Measurements from ENCODE around the gene NRXN3.

Gene NRXN3

GRCh38 chr14:79279645-79280597, 1109.7 kb downstream of the NRXN3 start:
- peak; percentile 42 for DNase-seq (ENCODE audit: low read depth, low spot score)

- DNase-seq (ENCODE audit: low read depth, low spot score), result peak; percentile 26
Measured at GRCh38 chr14:79281244-79282152, 1111.3 kb downstream of the NRXN3 start.

- no peak for DNase-seq (ENCODE audit: low read depth, low spot score)
Measured at GRCh38 chr14:79284621-79285020, 1114.4 kb downstream of the NRXN3 start.

DNA sequence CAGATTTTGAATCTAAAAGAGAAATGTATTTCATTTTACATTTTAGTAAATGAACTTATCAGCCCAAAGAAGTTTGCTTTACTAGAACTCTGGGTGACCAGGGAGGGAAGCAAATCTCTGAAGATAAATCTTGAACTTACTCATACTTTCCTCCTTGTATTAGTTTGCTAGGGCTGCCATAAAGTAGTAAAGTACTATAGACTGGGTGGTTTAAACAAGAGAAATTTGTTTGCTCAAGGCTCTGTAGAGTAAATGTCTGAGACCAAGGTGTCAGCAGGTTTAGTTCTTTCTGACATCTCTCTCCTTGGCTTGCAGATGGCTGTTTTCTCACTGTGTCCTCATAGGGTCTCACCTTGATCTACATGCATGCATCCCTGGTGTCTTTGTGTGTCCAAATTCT, 1115.1 kb downstream of the NRXN3 start:
- no peak for DNase-seq (ENCODE audit: low read depth, low spot score)

- no peak for DNase-seq (ENCODE audit: low read depth, low spot score)
Measured at GRCh38 chr14:79287976-79288375, 1117.8 kb downstream of the NRXN3 start.

DNA sequence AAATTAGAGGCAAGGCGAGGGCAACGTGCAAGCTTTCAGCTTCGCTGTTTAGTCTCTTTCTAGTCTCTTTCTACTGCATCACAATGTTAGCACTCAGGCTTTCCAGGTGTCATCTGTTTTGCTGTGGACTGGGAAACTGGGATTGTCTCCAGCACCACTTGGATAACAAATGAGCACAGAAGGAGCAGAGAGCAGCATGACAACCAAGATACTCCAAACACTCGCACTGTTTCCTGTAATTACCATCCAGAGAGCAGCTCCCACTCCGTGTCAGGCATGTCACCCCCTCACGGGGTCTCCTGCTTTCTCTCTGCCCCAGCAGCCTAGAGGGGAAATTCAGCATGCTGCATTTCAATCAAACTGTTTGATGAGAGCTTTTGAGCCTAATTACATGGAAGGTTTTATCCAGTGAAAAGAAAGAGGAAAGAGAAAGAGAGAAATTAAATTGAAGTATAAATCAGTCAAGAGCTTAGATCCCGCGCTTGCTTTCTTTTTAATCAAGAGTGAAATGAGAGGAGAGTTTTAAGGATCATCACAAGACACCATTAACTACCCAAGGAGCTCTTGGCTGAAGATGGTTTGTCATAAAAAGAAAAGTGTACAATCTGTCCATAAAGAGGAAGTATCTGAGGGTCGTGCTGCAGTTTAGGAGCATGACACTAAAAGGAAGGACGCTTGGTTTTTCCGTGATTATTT, 1123.5 kb downstream of the NRXN3 start:
- DNase-seq (ENCODE audit: low read depth, low spot score), result peak; percentile 37

DNA sequence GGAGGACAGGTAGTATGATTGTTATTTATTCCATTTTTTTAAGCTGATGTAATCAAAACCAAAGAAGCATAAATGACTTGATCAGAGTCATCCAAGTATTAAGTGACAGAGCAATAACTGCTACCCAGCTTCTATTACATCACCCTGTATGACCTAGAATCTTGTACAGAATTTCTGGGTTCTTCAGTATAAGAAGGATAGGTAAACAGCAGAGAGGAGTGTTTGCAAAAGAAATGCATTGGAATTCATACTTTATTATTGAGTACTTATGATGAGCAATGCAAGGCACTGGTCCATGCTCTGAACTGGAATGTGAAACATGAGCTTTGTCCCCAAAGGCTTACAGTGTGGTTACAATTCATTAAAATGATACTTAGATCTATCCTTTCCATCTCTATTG, 1124.3 kb downstream of the NRXN3 start:
- peak; percentile 41 for DNase-seq (ENCODE audit: low read depth, low spot score)

DNA sequence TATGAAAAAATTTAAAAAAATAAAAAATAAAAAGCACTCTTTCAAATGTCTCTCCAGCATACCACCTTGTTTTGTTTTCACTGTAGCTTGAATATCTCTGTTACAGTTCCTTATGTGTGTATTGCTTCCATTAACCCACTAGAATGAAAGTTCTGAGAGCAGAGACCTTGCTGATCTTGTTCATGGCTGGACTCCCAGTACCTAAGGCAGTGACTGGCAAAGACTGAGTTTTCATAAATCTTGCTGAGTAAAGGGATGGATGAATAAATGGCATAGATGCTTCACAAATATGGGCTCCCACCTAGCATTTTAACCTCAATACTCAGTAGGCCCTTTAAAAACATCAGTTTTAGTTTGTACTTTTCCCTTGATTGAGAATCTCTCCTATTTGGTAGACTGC, 1125.2 kb downstream of the NRXN3 start:
- no peak for DNase-seq (ENCODE audit: low read depth, low spot score)

- no peak for DNase-seq (ENCODE audit: low read depth, low spot score)
Measured at GRCh38 chr14:79298373-79298772, 1128.2 kb downstream of the NRXN3 start.

DNA sequence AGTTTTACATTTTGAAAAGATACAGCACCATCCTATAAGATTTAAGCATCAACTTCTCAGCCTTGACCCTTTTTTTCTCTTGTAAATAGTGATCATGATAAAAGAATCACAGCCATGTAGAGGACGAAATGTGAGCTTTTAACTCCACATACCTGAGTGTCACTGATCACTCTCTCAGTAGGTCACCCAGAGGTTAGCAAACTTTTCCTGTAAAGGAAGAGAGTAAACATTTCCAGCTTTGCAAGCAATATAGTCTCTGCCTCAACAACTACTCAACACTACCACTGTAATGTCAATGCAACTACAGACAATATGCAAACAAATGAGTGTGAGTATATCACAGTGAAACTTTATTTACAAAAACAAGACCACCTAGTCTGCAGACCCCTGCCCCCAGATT, 1129.0 kb downstream of the NRXN3 start:
- DNase-seq (ENCODE audit: low read depth, low spot score), result no peak

- no peak for DNase-seq (ENCODE audit: low read depth, low spot score)
Measured at GRCh38 chr14:79304279-79304678, 1134.1 kb downstream of the NRXN3 start.

GRCh38 chr14:79306546-79306945, 1136.4 kb downstream of the NRXN3 start:
- no peak for DNase-seq (ENCODE audit: low read depth, low spot score)

DNA sequence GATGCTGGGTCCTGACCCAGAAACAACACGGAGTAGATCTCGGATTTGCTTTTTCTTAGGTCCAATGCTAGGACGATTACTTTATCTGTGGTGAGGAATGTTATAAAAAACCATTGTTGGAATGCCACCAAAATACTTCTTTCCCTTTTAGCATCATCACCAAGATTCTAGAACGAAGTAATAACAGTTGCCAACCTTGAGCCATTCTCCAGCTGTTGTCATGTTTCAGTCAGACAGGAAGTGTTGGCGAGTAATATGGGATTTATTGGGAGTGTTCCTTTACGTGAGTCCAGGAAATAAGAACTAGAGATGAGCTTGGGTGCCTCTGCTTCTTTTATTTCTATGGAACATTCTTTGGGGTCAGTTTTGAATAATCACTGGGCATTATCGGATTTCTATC, 1148.2 kb downstream of the NRXN3 start:
- no peak for DNase-seq (ENCODE audit: low read depth, low spot score)

GRCh38 chr14:79320561-79320960, 1150.4 kb downstream of the NRXN3 start:
- DNase-seq (ENCODE audit: low read depth, low spot score), result peak; percentile 21

DNA sequence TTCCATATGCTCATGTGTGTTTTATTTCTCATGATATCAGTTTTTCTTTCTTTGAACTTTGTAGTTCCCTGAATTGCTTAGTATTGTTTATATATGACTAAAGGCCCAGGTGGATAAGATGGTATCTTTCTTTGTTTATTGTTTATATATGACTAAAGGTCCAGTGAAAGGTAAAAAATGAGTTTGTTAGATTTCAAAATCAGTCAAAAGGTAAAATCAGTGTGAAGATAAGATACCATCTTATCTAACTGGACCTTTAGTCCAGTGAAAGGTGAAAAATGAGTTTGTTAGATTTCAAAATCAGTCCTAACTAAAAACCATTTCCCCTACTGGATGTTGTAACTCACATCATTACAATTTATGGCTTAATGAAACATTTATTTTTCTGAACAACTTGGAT, 1150.9 kb downstream of the NRXN3 start:
- no peak for DNase-seq (ENCODE audit: low read depth, low spot score)

- DNase-seq (ENCODE audit: low read depth, low spot score), result peak; percentile 31
Measured at GRCh38 chr14:79325071-79325470, 1154.9 kb downstream of the NRXN3 start.

DNA sequence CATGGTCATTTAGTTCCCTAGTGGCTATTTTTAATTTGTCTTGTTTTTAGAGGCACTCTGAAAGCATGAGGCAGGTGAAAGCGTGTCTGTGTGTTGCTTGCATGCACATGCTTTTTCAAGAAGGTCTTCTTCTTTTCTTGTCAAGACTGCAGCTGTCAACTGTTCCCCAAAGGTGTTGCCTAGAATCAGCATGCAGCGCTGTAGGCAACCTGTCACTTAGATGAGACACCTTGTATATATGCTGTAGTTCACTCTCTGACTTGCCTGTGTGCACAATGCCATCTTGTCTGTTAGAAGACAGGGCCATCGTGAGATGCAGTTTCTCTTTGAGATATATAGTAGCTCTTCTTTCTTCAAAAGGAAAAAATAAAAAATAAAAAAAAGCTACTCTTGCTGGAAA, 1155.4 kb downstream of the NRXN3 start:
- DNase-seq (ENCODE audit: low read depth, low spot score), result no peak

GRCh38 chr14:79328863-79329262, 1158.7 kb downstream of the NRXN3 start:
- DNase-seq (ENCODE audit: low read depth, low spot score), result peak; percentile 18

DNA sequence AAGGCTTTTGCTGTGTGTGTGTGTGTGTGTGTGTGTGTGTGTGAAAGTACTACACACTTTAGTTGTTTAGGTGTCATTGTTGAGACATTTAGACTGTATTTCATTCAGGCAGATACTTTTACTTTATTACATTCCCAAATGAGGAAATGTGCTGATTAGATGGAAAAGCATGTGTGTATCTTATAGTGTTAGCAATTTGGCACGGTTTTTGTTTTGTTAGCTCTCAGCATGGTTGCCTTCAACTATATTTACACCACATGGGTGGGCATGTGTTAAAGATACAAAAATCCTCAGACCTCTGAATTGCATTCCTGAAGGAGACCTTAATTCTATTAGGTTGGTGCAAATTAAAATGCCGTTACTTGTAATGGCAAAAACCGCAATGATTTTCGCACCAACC, 1161.7 kb downstream of the NRXN3 start:
- peak; percentile 46 for DNase-seq (ENCODE audit: low read depth, low spot score)

GRCh38 chr14:79332504-79333197, 1162.5 kb downstream of the NRXN3 start:
- peak; percentile 61 for DNase-seq (ENCODE audit: low read depth, low spot score)

DNA sequence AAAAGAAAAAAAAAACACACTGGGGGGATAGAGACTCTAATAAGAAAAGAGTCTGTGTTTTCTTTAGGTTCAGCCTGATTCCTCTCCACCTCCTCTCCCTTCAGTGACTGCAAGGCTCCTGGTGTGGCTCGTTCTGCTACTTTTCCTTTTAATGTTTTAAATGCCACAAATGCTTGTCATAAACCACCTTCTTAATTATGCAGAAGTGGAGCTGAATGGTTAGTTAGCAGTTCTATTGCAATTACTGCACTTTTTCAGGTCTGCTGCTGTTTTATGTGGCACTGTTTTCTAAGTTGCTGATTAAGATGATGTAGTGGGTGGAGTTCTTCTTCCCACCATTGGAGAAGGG, 1163.0 kb downstream of the NRXN3 start:
- DNase-seq (ENCODE audit: low read depth, low spot score), result peak; percentile 64

Data from astrocyte of the hippocampus (primary cell).